ENCODE results near the gene TM9SF4.
A peak's percentile ranks its signal among the peaks of the same experiment; 100 is the strongest.
"Not testable (repeated sequence)": the region's sequence is repeated elsewhere in the genome, so short reads cannot be mapped to it uniquely, and the experiment has no call there.

Gene TM9SF4

DNA sequence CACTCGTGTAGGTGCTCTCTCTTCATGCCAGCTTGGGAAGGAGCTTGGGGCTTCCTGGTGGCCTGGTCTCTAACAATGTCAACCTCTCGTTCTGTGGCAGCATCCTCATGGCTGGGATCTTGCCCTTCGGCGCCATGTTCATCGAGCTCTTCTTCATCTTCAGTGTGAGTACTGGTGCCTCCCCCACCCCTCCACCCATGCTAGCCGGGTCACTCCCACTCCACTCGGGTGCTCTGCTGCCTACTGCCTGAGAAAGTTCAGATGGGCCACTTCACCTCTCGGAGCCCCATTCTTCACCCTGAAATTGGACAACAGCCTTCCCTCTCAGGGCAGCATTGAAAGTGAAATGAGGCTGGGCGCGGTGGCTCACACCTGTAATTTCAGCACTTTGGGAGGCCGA is 48.8 kb downstream of the TM9SF4 start:
- no peak for DNase-seq (ENCODE audit: low read depth, low spot score)

DNA sequence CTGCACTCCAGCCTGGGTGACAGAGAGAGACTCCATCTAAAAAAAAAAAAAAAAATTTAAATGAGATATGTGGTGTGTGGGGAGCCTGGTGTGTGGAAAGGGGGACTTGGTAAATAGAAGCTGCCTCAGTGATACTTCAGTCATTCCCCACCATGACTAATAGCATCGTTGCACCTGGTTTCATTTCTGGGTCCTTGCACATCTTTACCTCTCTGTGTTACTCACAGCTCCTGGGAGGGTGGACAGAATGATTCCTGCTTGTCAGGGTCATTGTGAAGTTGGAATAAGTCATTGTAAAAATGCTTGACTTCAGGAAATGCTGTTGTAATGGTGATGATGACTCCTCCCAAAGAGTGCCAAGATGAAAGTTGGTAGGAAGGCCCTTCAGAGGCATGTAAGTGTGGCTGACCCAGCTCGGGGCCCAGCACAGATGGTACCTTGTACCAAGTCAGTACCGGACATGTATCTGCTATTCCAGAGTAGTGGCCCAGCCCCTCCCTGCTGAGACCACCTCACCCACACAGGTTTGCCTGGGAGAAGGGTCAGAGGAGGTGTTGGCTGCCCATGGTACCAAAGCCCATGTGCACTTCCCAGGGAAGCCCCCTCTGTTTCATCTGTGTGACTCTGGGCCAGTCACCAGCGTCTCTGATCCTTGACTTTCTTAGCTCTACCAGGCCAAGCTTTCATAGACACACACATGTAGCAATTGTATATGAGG is 49.6 kb downstream of the TM9SF4 start:
- no peak for DNase-seq (ENCODE audit: low read depth, low spot score)

DNA sequence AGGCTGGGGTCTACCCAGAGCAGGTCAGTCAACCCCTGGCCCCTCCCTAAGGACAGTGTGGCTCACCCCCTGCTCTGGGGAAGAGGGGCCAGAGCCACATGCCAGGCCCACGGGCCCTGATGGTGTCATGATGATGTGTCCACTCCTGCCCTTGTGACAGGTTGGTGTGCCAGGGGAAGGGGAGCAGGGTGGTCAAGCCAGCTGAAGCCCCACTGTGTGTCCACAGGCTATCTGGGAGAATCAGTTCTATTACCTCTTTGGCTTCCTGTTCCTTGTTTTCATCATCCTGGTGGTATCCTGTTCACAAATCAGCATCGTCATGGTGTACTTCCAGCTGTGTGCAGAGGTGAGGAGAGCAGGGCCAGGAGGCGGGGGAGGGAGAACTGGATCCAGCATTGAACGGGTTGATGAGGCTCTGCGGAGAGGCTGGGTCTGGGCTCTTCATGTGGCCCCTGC is 50.3 kb downstream of the TM9SF4 start:
- DNase-seq (ENCODE audit: low read depth, low spot score): no peak

DNA sequence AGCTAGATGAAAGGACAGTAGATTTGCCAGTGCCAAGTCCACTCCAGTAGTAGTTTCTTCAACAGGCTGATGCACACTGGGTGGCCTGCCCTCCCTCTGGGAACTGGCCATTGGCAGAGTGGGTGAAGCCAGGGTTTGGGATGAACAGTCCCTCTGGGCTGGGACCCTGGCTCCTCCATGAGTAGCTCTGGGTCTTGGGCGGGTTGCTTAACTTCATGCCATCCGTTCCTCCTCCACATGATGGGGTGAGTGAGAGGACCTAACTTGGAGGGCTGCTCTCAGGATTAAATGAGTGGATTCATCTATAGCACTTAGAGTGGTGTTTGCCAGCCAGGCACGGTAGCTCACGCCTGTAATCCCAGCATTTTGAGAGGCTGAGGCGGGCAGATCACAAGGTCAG is 50.8 kb downstream of the TM9SF4 start:
- no peak for DNase-seq (ENCODE audit: low read depth, low spot score)

DNA sequence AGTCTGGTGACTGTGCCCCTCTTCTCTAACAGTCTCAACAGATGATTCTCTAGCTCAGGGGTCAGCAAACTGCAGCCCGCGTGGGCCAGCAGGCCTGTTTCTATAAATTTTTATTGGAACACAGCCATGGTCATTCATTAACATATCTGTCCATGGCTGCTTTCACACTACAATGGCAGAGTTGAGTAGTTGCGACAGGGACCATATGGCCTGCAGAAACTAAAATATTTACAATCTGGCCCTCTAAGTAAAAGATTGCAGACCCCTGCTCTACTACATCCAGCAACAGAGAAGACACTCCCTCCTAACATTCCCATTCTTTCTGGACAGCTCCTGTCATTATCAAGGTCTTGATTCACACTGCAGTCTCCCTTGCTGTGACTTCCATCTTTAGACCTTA is 52.8 kb downstream of the TM9SF4 start:
- DNase-seq (ENCODE audit: low read depth, low spot score): no peak

DNA sequence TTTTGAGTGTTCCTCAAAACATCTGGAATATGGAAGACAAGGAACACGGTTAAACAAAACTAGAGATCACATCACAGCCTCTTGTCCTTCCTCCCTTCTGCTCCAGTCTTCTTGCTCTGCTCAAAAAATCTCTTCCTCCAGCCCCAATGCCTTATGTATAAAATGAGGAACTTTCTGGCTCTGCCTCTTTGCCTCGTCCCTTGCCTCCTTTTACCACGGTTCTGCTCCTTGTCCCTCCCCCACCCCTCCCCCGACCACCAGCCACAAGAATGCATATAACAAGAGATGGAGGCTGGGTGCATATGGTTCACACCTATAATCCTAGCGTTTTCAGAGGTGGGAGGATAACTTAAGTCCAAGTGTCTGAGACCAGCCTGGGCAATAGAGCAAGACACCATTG is 54.4 kb downstream of the TM9SF4 start:
- no peak for DNase-seq (ENCODE audit: low read depth, low spot score)

DNA sequence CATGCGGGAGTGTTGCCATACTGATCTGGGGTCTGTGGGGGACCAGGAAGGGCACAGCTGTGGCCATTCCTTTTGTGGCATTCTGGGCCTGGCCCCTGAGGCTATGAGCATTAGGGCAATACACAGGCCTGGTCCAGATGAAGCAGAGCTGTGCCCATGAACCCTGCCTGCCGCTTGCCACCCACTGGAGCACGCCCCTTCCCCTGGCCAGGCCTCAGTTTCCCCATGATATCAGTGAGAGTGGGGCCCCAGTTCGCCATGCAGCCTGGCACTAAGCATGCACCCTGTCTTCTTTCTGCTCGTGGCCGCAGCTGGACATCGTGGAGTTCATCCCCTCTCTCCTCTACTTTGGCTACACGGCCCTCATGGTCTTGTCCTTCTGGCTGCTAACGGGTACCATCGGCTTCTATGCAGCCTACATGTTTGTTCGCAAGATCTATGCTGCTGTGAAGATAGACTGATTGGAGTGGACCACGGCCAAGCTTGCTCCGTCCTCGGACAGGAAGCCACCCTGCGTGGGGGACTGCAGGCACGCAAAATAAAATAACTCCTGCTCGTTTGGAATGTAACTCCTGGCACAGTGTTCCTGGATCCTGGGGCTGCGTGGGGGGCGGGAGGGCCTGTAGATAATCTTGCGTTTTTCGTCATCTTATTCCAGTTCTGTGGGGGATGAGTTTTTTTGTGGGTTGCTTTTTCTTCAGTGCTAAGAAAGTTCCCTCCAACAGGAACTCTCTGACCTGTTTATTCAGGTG is 55.6 kb downstream of the TM9SF4 start:
- DNase-seq (ENCODE audit: low read depth, low spot score): no peak

DNA sequence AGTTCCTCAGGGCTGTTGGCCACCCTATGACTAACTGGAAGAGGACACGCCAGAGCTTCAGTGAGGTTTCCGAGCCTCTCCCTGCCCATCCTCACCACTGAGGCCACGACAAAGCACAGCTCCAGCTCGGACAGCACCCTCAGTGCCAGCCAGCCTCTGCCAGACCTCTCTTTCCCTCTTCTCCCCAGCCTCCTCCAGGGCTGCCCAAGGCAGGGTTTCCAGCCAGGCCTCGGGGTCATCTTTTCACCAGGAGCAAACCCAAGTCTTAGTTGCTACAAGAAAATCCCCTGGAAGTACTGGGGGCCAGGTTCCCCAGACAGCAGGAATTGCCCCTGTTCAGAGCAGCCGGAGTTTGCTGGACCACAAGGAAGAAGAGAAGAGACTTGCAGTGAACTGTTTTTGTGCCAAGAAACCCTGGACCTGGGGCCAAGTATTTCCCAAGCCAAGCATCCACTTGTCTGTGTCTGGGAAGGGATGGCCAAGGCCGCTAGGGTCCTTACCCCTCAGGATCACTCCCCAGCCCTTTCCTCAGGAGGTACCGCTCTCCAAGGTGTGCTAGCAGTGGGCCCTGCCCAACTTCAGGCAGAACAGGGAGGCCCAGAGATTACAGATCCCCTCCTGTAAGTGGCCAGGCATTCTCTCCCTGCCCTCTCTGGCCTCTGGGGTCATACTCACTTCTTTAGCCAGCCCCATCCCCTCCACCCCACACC is 56.5 kb downstream of the TM9SF4 start:
- no peak for DNase-seq (ENCODE audit: low read depth, low spot score)

DNA sequence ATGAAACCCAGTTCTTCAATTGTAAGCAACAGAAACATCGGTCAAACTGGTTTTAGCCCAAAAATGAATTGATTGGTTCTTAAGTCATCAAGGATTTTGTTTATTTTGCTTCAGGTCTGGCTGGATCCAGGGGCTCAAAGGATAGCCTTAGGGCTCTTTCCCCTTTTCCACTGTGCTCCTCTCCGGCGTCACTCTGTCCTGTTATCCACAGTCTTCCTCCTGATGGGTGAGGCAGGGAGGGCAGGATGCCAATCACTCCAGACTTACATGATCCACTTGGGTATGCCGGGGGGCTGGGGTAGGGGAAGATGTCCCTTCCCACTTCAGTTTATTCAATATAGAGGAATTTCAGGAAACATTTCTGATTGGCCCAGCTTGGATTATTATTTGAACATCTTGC is 58.0 kb downstream of the TM9SF4 start:
- DNase-seq (ENCODE audit: low read depth, low spot score): no peak

DNA sequence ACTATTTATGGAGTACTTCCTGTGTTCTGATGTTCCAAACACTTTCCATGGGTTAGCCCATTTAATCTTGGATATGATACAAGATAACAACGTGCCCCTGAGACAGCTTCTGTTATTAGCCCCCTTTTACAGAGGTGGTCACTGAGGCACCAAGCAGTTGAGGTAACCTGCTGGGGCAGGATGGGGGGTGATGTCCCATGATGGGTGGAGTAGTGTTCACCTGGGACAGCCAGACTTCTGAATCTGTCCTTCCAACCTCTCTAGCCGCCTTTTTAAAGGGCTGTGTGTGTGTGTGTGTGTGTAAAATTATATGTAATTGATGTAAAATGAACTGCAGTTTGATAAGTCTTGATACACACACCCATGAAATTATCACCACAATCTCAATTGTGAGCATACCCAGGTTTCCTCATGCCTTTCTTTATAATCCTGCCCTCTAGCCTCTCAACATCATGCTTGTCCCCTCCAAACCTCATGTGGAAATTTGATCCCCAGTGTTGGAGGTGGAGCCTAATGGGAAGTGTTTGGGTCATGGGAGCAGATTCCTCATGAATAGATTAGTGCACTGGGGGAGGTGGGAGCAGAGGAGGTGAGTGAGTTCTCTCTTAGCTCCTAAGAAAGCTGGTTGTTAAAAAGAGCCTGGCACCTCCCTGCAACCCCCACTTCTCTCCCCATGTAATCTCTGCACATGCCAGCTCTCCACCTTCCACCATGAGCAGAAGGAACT is 58.8 kb downstream of the TM9SF4 start:
- peak; percentile 57 for DNase-seq (ENCODE audit: low read depth, low spot score)

DNA sequence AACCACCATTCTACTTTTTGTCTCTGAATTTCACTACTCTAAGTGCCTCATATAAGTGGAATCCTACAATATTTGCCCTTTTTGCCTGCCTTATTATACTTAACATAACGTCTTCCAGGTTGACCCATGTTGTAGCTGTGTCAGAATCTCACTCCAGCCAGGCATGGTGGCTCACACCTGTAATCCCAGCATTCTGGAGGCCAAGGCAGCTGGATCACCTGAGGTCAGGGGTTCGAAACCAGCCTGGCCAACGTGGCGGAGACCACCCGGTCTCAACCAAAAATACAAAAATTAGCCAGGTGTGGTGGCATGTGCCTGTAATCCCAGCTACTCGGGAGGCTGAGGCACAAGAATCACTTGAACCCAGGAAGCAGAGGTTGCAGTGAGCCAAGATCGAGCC is 68.2 kb downstream of the TM9SF4 start:
- not testable (repeated sequence) for DNase-seq (ENCODE audit: low read depth, low spot score)

DNA sequence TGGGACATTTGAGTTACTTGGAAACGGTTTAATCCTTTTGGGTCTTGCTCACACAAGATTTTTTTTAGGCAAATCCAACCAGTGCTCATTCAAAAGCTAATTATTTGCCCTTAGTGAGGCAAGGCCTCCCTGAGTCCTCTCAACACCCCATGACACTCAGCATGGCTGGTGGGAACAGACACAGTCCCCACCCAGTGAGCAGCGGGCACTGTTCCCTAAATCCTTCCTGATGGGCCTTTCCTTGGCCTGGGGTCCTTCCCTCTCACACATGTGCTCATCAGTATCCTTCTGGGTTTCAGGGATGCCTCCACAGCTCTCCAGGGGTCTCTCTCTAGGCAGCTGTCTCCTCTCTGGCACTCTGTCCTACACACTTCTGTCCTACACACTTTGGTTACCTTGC is 70.0 kb downstream of the TM9SF4 start:
- DNase-seq (ENCODE audit: low read depth, low spot score): no peak

DNA sequence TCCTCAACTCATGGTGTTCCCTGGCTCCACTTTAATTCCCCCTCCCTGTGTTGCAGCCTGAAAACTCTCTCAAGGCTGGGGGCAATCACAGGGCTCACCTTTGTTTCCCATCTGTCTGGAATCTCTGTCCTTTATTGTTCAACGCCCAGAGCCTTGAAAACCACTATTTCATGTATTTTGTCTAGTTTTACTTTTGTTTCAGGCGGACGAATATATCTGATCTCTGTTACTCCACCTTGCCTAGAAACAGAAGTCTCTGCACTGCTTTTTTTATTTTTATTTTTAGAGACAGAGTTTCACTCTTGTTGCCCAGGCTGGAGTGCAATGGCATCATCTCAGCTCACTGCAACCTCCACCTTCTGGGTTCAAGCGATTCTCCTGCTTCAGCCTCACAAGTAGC is 70.4 kb downstream of the TM9SF4 start:
- DNase-seq (ENCODE audit: low read depth, low spot score): no peak

DNA sequence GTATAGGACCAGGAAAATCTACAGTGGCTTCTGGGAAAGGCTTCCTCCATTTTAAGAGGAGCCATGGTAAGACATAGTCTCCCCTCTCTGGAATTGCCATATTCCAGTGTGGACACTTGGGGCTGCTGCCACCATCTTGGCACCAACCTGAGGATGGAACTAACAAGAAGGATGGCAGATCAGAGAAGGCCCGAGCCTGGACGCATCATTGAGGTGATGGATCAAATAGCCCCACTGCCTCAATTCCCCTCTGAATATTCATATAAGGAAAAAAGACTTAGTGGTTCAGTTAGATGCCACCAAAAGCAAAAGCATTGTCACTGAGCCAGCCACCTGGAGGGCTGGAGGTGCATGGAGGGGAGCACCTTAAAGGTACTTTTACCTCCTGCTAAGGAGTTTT is 72.1 kb downstream of the TM9SF4 start:
- no peak for DNase-seq (ENCODE audit: low read depth, low spot score)

DNA sequence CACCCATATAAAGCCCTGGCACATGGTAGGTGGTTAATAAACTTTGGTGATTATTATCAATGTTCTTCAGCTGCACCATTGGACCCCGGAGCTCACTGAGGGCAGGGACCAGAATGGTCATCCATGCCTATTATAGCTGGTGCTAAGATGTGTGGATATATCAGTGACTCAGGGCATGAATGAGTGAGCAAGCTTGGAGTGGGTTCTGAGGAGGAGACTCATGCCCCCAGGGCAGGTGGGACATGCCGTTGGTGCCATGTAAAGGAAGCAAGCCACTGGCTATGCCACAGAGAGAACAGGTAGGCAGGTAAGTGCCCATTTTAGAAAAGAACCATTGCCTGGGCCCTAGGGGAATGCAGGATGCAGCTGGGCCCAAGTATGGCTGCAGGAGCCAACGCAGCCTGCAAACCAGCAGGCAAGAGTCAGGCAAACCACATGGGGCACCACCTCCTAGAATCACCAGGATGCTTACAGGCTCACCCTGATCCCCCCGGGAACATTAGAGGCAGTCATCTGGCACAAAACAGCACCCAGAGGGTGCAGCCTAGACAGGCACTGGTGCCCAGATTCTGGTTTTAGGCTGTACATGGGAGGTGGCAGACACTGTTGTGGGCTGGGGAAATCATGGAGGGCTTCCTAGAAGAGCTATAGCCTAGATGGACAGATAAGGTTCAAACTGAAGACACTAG is 74.6 kb downstream of the TM9SF4 start:
- DNase-seq (ENCODE audit: low read depth, low spot score): no peak

DNA sequence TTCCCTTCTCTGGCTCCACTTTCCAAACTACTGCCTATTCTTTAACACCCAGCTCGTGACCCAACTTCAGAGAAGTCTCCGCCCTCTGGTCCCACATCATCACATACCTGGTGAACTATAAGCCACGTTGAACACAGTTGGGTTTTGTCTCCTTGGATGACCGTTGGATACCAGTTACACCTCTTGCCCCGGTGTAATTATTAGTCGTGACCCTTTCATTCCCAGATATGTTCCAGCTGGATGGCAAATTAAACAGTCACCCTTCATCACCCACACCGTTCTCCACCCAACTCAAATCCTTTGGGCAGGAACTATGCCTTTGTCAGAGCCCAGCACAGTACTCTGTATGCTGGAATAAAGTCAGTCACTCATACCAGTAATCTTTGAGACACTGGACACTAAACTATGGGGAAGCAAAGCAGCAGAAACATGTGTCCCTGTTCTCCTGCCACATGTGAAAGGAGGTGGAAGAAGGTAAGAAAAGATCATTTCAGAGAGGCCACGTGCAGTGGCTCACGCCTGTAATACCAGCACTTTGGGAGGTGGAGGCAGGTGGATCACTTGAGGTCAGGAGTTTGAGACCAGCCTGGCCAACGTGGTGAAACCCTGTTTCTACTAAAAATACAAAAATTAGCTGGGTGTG is 75.6 kb downstream of the TM9SF4 start:
- no peak for DNase-seq (ENCODE audit: low read depth, low spot score)

DNA sequence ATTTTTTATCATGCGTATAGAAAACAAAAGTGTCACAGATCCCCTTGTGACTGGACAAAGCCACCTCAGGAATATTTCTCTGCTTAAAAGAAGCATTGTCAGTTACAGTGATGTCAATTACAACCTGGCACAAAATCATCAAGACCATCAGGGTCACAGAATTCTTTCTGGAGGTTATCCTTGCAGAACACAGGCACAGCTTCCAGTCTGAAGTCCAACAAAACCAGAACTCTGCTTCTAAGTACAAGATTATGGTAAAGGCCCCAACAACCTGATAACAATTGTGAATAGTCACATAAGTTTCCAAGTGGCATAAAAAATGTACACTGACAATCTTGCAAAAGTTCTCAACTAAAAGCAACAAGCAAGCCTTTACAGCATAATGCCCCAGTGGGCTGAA is 77.0 kb downstream of the TM9SF4 start:
- no peak for DNase-seq (ENCODE audit: low read depth, low spot score)

DNA sequence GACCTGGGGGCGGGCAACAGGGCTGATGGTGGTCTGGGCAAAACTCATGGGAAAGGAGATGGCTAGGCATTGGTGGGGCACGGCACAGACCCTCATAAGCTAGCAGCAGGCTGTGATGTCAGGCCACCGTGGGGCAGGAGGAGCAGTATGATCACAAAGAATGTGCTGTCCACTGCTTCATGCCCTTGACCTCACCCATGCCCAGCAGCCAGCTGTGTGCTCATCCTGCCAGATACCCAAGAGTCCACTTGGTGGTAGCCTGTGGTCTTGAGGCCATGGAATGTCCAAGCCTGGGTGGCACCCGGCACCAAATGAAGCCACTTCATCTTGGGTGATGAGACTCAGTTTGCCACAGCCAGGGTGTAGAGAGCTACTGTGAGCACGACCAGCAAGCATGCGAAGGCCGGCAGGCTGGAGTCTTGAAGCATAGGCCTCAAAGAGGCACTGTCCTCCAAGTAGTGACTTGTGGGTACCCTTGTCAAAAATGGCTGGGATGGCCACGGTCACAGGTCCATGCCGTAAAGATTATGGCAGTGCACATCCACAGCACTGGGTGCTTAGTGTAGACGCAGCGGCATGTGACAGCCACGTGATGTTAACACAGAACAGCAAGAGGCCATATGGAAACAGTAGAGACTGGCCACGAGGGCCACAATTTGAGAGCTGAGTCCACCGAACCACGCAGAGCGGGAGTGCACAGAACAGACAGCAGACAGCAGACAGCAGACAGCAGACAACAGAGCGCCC is 79.0 kb downstream of the TM9SF4 start:
- DNase-seq (ENCODE audit: low read depth, low spot score): no peak

DNA sequence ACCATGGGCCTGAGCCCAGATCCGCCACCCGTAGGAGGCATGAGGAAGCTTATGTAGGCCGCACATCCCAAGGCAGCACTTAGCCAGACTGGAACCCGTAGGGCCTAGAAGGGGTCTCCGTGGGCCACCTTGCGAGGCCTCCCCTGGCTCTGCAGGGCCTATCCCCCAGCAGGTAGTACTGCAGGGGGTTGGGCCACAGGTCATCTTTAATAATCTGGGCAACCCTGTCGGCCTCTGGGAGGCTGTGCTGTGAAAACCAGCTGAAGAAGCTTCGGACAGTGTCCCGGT is 79.6 kb downstream of the TM9SF4 start:
- no peak for DNase-seq (ENCODE audit: low read depth, low spot score)
